OCI-LY3 (cell line): Measurements from ENCODE around the gene MUC15.

Source experiments
- H2AFZ ChIP-seq: fragments of 200-600, 300-600 bp; shearing (Covaris generic); 2 replicates; pipeline ENCODE4 v1.6.0; 2014; ENCODE audit warnings: antibody characterized with exemption, low read depth, low read length
- H3K27ac ChIP-seq: fragments of 200-600, 300-600 bp; sonication (generic); 2 replicates; pipeline ENCODE4 v1.5.1; 2014; ENCODE audit warnings: mild to moderate bottlenecking, low read length, moderate library complexity, mixed read lengths
- H3K27me3 ChIP-seq: fragments of 200-600, 300-600 bp; sonication (generic); 2 replicates; pipeline ENCODE4 v1.6.1; 2014; ENCODE audit warnings: low read depth, low read length, mixed read lengths
- H3K36me3 ChIP-seq: fragments of 200-600, 300-600 bp; sonication (generic); replicated peaks from 2 replicates; pipeline ENCODE3; 2014; ENCODE audit warnings: low read depth, low read length, mixed read lengths
- H3K4me1 ChIP-seq: fragments of 300-600, 200-600 bp; sonication (generic); 2 replicates; pipeline ENCODE4 v1.6.1; 2014; ENCODE audit warnings: low read length, mixed read lengths
- H3K4me2 ChIP-seq: fragments of 200-600, 300-600 bp; sonication (generic); 2 replicates; pipeline ENCODE4 v1.6.1; 2014; ENCODE audit warnings: low read length, mixed read lengths
- H3K4me3 ChIP-seq: fragments of 300-600, 200-600 bp; sonication (generic); 2 replicates; pipeline ENCODE4 v1.5.1; 2014; ENCODE audit warnings: antibody characterized with exemption, mild to moderate bottlenecking, low read length, moderate library complexity
- H3K79me2 ChIP-seq: fragments of 300-600, 200-600 bp; shearing (Covaris generic); 2 replicates; pipeline ENCODE4 v1.6.1; 2014; ENCODE audit warnings: mild to moderate bottlenecking, low read length, mixed read lengths
- H3K9ac ChIP-seq: fragments of 300-600, 200-600 bp; shearing (Covaris generic); 2 replicates; pipeline ENCODE4 v1.6.0; 2014; ENCODE audit warnings: mild to moderate bottlenecking, low read length, moderate library complexity
- H3K9me3 ChIP-seq: fragments of 200-600, 300-600 bp; shearing (Covaris generic); 2 replicates; pipeline ENCODE4 v1.6.1; 2014; ENCODE audit warnings: low read length, mixed read lengths; ENCODE audit not compliant: insufficient read depth
- H4K20me1 ChIP-seq: fragments of 200-600, 300-600 bp; sonication (generic); 2 replicates; pipeline ENCODE4 v1.6.1; 2016; ENCODE audit warnings: low read length, mixed read lengths; ENCODE audit not compliant: insufficient read depth
- EZH2phosphoT487 ChIP-seq: fragments of 200-600 bp; shearing (Covaris generic); IDR thresholded peaks from 2 replicates; pipeline ENCODE4 v1.6.1; 2018; ENCODE audit warnings: antibody characterized with exemption, mixed run types, low read depth
- TF ChIP-seq, protein P1 (sequence below): fragments of 200-600, 300-600 bp; sonication (generic); IDR thresholded peaks from 2 replicates; pipeline ENCODE4 v1.5.1; 2014; ENCODE audit warnings: antibody characterized with exemption, low read length, low read depth

Gene MUC15

GRCh38 chr11:26618441-26618840 is 46.4 kb upstream of the MUC15 start:
- no peaks in the 10 kb centered on the region for H3K36me3 ChIP-seq
- no peaks in the 10 kb centered on the region for H4K20me1 ChIP-seq
- no peaks in the 10 kb centered on the region for H3K4me1 ChIP-seq
- no peaks in the 10 kb centered on the region for H3K79me2 ChIP-seq
- H3K9ac ChIP-seq: no peak overlapping the region
- H3K9me3 ChIP-seq: no peaks in the 10 kb centered on the region
- no peak overlapping the region for H3K4me3 ChIP-seq
- no peak overlapping the region for H3K4me2 ChIP-seq
- no peak for TF ChIP-seq EZH2phosphoT487
- TF ChIP-seq, protein P1, sequence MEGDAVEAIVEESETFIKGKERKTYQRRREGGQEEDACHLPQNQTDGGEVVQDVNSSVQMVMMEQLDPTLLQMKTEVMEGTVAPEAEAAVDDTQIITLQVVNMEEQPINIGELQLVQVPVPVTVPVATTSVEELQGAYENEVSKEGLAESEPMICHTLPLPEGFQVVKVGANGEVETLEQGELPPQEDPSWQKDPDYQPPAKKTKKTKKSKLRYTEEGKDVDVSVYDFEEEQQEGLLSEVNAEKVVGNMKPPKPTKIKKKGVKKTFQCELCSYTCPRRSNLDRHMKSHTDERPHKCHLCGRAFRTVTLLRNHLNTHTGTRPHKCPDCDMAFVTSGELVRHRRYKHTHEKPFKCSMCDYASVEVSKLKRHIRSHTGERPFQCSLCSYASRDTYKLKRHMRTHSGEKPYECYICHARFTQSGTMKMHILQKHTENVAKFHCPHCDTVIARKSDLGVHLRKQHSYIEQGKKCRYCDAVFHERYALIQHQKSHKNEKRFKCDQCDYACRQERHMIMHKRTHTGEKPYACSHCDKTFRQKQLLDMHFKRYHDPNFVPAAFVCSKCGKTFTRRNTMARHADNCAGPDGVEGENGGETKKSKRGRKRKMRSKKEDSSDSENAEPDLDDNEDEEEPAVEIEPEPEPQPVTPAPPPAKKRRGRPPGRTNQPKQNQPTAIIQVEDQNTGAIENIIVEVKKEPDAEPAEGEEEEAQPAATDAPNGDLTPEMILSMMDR: no peak
- no peaks in the 10 kb centered on the region for H3K27me3 ChIP-seq
- no peak overlapping the region for H3K27ac ChIP-seq
- no peak overlapping the region for H2AFZ ChIP-seq

DNA sequence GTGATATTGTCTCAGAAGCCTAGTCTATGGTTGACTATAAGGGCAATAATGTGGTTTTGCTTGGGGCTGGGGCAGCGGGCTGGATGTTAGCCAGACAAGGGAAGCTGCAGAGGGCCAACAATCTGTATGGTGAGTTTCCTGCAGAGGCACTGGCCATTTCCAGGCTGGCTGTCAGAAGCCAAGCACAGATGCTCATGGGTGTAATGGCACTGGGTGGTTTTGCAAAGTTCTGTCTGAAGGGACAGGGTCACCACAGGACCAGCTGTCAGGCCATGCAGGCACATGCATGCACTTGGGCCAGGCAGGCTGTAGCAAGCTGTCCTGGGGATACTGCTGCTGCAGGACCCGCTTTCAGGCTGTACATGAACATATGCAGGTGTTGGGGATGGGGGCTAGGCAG is 41.7 kb upstream of the MUC15 start:
- no peaks in the 10 kb centered on the region for H3K4me1 ChIP-seq
- H3K27ac ChIP-seq: no peak overlapping the region
- H3K79me2 ChIP-seq: no peaks in the 10 kb centered on the region
- H3K27me3 ChIP-seq: no peaks in the 10 kb centered on the region
- H2AFZ ChIP-seq: no peak overlapping the region
- no peak overlapping the region for H3K4me2 ChIP-seq
- no peaks in the 10 kb centered on the region for H4K20me1 ChIP-seq
- TF ChIP-seq EZH2phosphoT487: no peak
- TF ChIP-seq, protein P1: no peak
- H3K9me3 ChIP-seq: no peaks in the 10 kb centered on the region
- no peak overlapping the region for H3K4me3 ChIP-seq
- H3K36me3 ChIP-seq: no peaks in the 10 kb centered on the region
- no peak overlapping the region for H3K9ac ChIP-seq

- TF ChIP-seq EZH2phosphoT487: no peak
- TF ChIP-seq, protein P1: no peak
- no peaks in the 10 kb centered on the region for H3K4me1 ChIP-seq
- no peak overlapping the region for H3K27ac ChIP-seq
- H3K27me3 ChIP-seq: no peaks in the 10 kb centered on the region
- no peaks in the 10 kb centered on the region for H3K36me3 ChIP-seq
- H4K20me1 ChIP-seq: no peaks in the 10 kb centered on the region
- H2AFZ ChIP-seq: no peak overlapping the region
- H3K4me2 ChIP-seq: no peak overlapping the region
- no peaks in the 10 kb centered on the region for H3K79me2 ChIP-seq
- no peak overlapping the region for H3K4me3 ChIP-seq
- H3K9me3 ChIP-seq: no peaks in the 10 kb centered on the region
- H3K9ac ChIP-seq: no peak overlapping the region
Observed at GRCh38 chr11:26608507-26609146, 36.6 kb upstream of the MUC15 start.

- Histone ChIP-seq H3K27ac (no peak overlapping the region), H3K4me1 (no peaks in the 10 kb centered on the region), H2AFZ (no peak overlapping the region), H4K20me1 (no peaks in the 10 kb centered on the region), H3K4me2 (no peak overlapping the region), H3K79me2 (no peaks in the 10 kb centered on the region), H3K27me3 (no peaks in the 10 kb centered on the region), H3K36me3 (no peaks in the 10 kb centered on the region), H3K9me3 (no peaks in the 10 kb centered on the region), H3K4me3 (no peak overlapping the region), H3K9ac (no peak overlapping the region)
- TF ChIP-seq EZH2phosphoT487: no peak
Observed at GRCh38 chr11:26607725-26608506, 35.9 kb upstream of the MUC15 start.
